NOMO-1 treated with DMSO at 0.1 percent for 48 hours (cell line): ENCODE results near the gene SETD3.

Source experiments
- DNase-seq: peaks from one replicate; lab custom pipeline; 2025; ENCODE audit not compliant: unreplicated experiment; lab: John Stamatoyannopoulos, UW

The SETD3 gene

GRCh38 chr14:99479906-99480869, at the start of gene SETD3:
TSS of gene SETD3 (minus strand) at chr14:99480859. CDS start at chr14:99465805, 15,054 bp downstream.
- DNase-seq, result peak; percentile 9

DNA sequence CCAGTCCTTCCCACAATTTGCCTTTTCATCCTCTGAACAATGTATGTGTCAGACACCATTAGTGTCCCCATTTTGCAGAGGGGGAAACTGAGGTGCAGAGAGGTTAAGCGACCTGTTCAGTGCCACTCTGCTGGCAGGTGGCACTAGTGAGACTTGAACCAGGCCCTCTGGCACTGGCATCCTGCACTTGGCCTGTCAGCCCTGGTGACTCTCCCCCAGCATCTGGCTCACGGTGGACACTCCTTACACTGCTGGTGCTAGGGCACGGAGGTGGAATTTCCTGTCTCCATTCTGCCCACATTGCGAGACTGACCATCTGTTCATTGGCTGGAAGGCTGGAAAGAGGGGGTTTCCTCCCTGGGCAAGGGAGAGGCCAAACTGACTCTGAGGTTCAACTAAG, 49.2 kb upstream of the SETD3 start:
- no peak for DNase-seq

GRCh38 chr14:99527427-99528076, 46.9 kb upstream of the SETD3 start:
- DNase-seq, result no peak

GRCh38 chr14:99527026-99527425, 46.4 kb upstream of the SETD3 start:
- no peak for DNase-seq

- DNase-seq, result no peak
Observed at GRCh38 chr14:99525699-99526080, 45.0 kb upstream of the SETD3 start.

GRCh38 chr14:99524804-99525698, 44.4 kb upstream of the SETD3 start:
- DNase-seq, result no peak

GRCh38 chr14:99524091-99524661, 43.5 kb upstream of the SETD3 start:
- no peak for DNase-seq

GRCh38 chr14:99523704-99524055, 43.0 kb upstream of the SETD3 start:
- DNase-seq, result no peak

- DNase-seq, result no peak
Observed at GRCh38 chr14:99522934-99523703, 42.5 kb upstream of the SETD3 start.

DNA sequence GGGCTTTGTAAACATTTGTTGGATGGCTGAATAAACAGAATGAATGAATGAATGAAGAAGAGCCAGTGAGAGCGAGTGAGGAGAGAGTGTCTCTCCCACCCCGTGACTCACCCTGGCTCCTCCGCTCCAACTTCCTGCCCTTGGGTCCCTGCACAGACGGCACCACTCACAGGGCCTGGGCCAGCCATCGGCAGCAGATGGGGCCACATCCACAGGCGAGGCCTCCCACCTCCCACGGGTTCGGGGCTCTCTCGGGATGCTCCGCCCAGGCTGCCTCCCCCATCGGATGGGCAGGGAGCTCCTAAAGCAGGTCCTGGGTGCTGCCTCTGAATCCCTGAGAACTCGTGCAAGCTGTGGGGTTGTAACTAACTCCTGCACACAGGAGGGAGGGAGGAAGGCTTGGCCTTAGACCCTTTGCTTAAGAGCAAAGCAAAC, 41.8 kb upstream of the SETD3 start:
- no peak for DNase-seq

- no peak for DNase-seq
Observed at GRCh38 chr14:99522025-99522401, 41.4 kb upstream of the SETD3 start.

DNA sequence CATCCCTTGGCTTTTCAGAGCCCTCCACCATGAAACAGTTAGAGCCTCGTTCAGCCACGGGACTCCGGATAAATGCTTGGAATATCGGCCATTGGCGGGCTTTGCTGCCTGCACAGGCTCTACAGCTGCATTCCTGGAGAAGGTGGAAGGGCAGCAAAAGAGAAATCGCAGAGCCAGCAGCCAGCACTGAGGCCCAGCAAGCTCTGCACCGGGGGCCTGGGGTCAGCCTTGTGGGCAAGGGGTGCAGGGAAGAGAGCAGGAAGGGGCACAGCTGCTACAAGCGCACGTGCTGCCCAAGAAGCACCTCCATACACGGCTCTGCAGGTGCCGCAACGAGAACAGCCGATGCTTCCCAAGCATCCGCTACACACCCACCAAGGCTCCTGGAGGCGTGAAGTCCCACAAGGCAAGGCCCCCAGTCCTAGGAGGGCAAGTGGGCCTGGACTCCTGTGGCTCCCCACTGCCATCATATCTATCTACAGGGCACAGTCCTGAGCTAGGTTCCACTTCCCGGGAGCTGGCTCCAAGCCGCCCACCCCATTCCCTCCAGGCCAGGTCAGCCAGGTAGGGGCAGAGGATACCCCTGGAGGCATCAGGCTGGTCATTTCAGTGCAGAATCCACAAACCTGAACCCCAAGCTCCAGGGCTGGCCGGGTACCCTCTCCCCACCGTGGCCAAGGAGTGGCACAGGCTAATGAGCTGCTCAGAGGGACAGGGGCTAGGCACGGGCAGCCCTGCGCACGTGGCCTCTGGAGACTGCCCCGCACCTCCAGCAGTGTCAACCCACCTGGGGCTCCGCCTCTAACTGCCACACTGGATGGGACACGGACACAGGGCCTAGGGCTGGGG, 40.7 kb upstream of the SETD3 start:
- no peak for DNase-seq

- no peak for DNase-seq
Observed at GRCh38 chr14:99520571-99521081, 40.0 kb upstream of the SETD3 start.

- DNase-seq, result no peak
Observed at GRCh38 chr14:99519931-99520421, 39.3 kb upstream of the SETD3 start.

- no peak for DNase-seq
Observed at GRCh38 chr14:99519347-99519881, 38.8 kb upstream of the SETD3 start.

DNA sequence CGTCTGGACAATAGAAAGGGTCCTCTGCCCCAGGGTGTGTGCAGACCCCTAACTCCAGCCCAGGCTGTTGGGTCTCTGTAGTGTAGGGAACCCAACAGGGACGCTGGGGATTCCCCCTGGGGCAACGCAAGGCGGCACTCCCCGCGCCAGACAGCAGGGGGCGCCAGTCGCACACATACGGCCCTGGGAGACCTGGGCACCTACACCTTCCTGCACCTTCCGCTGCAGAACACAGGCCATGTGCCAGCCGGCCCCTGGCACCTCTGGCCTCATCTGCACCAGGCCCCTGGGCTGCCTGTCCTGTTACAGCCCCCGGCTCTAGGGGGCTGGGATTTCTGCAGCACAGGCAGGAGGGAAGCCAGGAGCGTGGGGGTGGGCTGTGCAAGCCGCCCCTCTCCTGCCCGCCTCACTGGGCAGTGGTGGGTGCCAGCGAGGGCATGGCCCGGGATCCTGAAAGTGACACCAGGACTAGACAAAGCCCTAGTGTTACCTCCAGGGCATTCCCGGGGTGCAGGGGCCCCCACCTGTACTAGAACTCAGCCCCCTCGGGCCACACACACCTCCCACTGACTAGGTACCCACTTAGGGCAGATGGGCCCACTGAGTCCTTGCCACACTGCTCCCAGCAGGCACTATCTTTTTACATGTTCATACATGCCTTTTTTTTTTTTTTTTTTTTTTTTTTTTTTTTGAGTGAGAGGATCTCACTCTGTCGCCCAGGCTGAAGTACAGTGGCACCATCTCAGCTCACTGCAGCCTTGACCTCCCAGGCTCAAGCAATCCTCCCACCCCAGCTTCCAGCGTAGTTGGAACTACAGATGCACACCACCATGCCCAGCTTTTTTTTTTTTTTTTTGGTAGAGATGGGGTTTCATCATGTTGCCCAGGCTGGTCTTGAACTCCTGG, 38.0 kb upstream of the SETD3 start:
- peak; percentile 39 for DNase-seq

DNA sequence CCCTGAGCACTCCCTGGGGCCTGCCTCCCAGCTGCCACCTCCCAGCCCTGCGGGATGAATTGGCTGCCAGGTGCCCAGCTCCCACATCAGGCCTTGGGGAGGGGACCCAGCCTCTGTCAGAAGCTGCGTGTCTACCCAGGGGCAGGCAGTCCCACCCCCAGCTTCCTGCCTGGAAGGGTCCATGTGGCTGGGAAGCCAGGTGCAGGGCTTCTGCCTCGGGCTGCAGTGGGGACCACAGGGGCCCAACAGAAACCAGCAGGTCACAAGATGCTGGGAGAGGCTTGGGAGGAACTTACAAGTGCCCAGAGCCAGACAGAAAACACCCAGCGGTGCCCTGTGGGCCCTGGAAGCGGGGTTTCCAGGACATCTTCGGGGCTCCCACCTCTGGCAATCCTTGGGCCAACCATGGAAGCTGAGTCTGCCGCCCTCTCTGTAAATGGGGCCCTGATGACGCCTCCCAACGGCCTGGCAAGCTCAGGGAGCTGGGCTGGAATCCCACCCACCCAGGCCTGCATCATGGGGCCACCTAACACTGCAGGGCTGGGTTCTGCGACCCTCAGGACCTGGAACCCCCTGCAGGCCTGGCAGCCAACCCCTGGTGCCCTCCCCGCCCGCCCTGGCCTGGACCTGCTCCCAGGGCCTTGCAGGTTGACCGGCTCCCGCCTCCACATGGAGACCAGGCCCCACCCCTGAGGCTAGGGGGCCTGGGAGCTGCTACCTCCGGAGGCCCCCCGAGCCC, 37.2 kb upstream of the SETD3 start:
- DNase-seq, result no peak
